ENCODE measurements around the gene GINS1. TPM values are rescaled to one million over a fixed set of nuclear protein-coding genes. Genes with fewer than 3 reads are reported as not detected.

Gene GINS1
- total and polyA plus RNA-seq, 8 donors: 1.0 to 9.4 (median 2.8) TPM; not detected in 1

DNA sequence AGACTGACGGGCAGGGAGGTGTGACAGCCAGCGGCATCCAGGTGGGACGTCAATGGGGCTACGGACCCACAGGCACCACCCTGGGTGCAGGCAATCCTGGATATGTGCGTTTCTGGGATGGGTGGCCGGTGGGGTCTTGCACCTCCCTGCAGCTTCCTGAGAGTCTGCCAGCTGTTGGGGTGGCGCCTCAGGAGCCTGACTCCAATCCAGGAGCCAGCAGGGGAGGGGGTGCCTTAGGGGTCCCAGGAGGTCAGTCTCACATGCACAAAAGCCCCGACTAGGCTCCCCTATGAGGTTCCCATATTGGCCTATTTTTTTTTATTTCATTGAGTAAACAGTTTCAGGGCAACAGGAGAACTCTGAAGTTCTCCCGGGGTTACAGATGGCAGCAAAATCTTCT lies 73.3 kb downstream of the GINS1 start:
- no peaks in the 10 kb centered on the region for H3K9me3 ChIP-seq
- no peak overlapping the region for H3K4me3 ChIP-seq
- WGBS, 5 donors: 83 to 93% (median 90%) methylated on average over 5 to 9 of the region's 9 CpGs
- DNase-seq: no peak
- no peak for TF ChIP-seq POLR2A (IDR thresholded peaks at IDR 0.05)
- TF ChIP-seq POLR2AphosphoS5 (IDR thresholded peaks at IDR 0.05): no peak
- TF ChIP-seq CTCF (IDR thresholded peaks at IDR 0.05): no peak
- no peak for TF ChIP-seq EP300 (IDR thresholded peaks at IDR 0.05)
- H3K27me3 ChIP-seq: no peaks in the 10 kb centered on the region
- intact Hi-C loops (cut with DNase I; ENCODE audit: low total_unique reads): no loop called here
- no peak overlapping the region for H3K27ac ChIP-seq
- H3K4me1 ChIP-seq: no peaks in the 10 kb centered on the region
- H3K36me3 ChIP-seq: peaks cover 4 to 97% (median 82%) of the 10 kb centered on the region in 4 donors

DNA sequence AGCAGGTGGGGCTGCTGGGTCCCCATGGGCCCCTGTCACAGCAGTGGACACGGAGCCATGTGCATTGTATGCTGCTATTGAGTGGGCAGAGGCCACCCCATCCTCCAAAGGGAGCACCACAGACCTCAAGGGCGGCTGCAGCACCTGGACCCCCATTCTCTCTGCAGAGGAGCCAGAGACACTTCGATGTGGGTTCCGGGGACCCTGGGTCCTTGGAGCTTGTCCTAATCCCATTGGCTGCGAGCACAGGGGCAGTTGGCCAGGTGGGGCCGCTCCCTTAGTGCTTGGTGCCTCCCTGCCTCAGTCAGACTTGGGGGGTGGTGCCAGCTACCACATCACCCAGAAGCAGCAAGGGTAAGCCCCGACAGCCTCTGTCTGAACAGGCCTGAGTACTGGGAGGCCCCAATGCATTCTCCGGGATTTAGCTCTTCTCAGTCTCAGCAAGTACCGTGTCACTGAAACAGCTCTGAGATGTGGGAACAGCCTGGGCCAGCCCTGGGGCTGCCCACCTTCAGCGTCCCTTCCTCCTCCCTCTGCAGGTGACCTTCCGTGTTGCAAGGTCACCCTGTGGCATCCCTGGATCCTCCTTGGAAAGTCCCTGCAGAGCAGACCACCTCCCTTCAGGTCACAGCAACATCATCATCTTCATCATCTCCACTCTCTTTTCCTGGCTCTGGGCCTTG lies 73.9 kb downstream of the GINS1 start:
- Histone ChIP-seq H3K9me3 (no peaks in the 10 kb centered on the region), H3K27me3 (no peaks in the 10 kb centered on the region), H3K4me1 (no peaks in the 10 kb centered on the region), H3K27ac (no peak overlapping the region), H3K4me3 (no peak overlapping the region), H3K36me3 (peaks cover 4 to 95% (median 77%) of the 10 kb centered on the region in 4 donors)
- no peak for TF ChIP-seq EP300 (IDR thresholded peaks at IDR 0.05)
- no peak for TF ChIP-seq POLR2AphosphoS5 (IDR thresholded peaks at IDR 0.05)
- no peak for TF ChIP-seq CTCF (IDR thresholded peaks at IDR 0.05)
- TF ChIP-seq POLR2A (IDR thresholded peaks at IDR 0.05): no peak
- 88 to 95% (median 93%) methylated on average over 6 to 11 of the region's 11 CpGs for WGBS, 5 donors
- intact Hi-C loops (cut with DNase I; ENCODE audit: low total_unique reads): no loop called here
- DNase-seq: no peak

GRCh38 chr20:25481918-25482253 lies 74.4 kb downstream of the GINS1 start:
- intact Hi-C loops (cut with DNase I; ENCODE audit: low total_unique reads): no loop called here
- no peak overlapping the region for H3K27ac ChIP-seq
- H3K27me3 ChIP-seq: no peaks in the 10 kb centered on the region
- no peak overlapping the region for H3K4me3 ChIP-seq
- peaks cover 4 to 95% (median 72%) of the 10 kb centered on the region in 4 donors for H3K36me3 ChIP-seq
- no peaks in the 10 kb centered on the region for H3K9me3 ChIP-seq
- TF ChIP-seq EP300 (IDR thresholded peaks at IDR 0.05) (no peak), POLR2AphosphoS5 (IDR thresholded peaks at IDR 0.05) (no peak), CTCF (IDR thresholded peaks at IDR 0.05) (no peak), POLR2A (IDR thresholded peaks at IDR 0.05) (no peak)
- DNase-seq: no peak
- 83 to 95% (median 94%) methylated on average over 11 to 12 of the region's 12 CpGs for WGBS, 5 donors
- no peaks in the 10 kb centered on the region for H3K4me1 ChIP-seq

GRCh38 chr20:25483431-25484132 lies 76.1 kb downstream of the GINS1 start:
- Histone ChIP-seq H3K27me3 (no peaks in the 10 kb centered on the region), H3K9me3 (no peaks in the 10 kb centered on the region), H3K4me1 (no peaks in the 10 kb centered on the region), H3K36me3 (peaks cover 4 to 95% (median 70%) of the 10 kb centered on the region in 4 donors), H3K4me3 (no peak overlapping the region), H3K27ac (no peak overlapping the region)
- WGBS, 5 donors: 87 to 92% (median 91%) methylated on average over 11 to 14 of the region's 14 CpGs
- TF ChIP-seq POLR2A (IDR thresholded peaks at IDR 0.05) (no peak), EP300 (IDR thresholded peaks at IDR 0.05) (no peak), CTCF (IDR thresholded peaks at IDR 0.05) (no peak), POLR2AphosphoS5 (IDR thresholded peaks at IDR 0.05) (no peak)
- no peak for DNase-seq
- intact Hi-C loops (cut with DNase I; ENCODE audit: low total_unique reads): no loop called here

All from stomach (tissue), 9 donors.